Brain microvascular endothelial cell (primary cell): ENCODE results near the gene ANKHD1.
A peak's percentile ranks its signal among the peaks of the same experiment; 100 is the strongest.

ENCODE experiments used
- DNase-seq: peaks from one replicate; pipeline ENCODE4 v3.0.0-alpha.2; 2020
- H3K27ac ChIP-seq: fragments of 250-450 bp; sonication (Bioruptor Pico); 2 replicates; pipeline ENCODE4 v1.5.1; 2020; ENCODE audit warnings: mild to moderate bottlenecking, moderate library complexity
- H3K27me3 ChIP-seq: fragments of 250-450 bp; sonication (Bioruptor Pico); replicated peaks from 2 replicates; pipeline ENCODE4 v1.5.1; 2020; ENCODE audit warnings: mild to moderate bottlenecking
- H3K36me3 ChIP-seq: fragments of 250-450 bp; sonication (Bioruptor Pico); replicated peaks from 2 replicates; pipeline ENCODE4 v1.5.1; 2020; ENCODE audit warnings: mild to moderate bottlenecking
- H3K4me3 ChIP-seq: 2 replicates; pipeline ENCODE4 v1.5.1; 2011; ENCODE audit warnings: low read depth, mild to moderate bottlenecking, control low read depth, low read length, moderate library complexity
- in situ Hi-C: cut with HindIII; loops from 2 replicates; pipeline ENCODE4 v1.10.0; 2017; ENCODE audit warnings: low sequenced_read_pairs, low pct_ligation_motif_present
- TF ChIP-seq, protein P1 (sequence below): IDR thresholded peaks from 2 replicates; pipeline ENCODE4 v1.5.1; 2011; ENCODE audit warnings: low read depth, mild to moderate bottlenecking, moderate library complexity, low read length, control low read depth, inconsistent platforms; ENCODE audit errors: missing control alignments

The ANKHD1 gene

DNA sequence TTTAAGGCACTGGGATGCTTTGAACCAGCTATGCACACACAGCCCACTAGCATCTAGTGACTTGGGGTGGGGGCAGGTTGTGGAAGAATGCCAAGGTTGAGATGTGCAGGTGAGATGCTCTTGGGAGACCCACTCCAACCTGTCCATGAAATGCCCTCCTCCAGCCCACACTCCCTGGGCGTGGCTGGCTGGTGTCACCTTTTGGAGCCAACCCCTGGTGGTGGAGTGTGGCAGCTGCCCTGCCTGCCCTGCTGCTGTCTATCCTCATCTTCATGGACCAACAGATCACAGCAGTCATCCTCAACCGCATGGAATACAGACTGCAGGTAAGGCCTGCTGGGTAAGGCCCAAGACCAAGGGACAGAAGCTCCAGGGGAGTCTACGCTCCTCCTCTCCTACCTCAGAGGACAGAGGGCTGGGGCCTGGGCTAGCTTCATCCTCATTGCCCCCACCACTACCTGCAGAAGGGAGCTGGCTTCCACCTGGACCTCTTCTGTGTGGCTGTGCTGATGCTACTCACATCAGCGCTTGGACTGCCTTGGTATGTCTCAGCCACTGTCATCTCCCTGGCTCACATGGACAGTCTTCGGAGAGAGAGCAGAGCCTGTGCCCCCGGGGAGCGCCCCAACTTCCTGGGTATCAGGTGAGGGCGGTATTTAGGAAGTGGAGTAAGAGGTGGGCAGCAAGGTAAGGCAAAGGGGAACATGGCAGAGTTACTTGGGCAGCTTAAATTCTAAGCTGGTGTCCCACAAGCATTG is 34.2 kb upstream of the ANKHD1 start:
- Histone ChIP-seq H3K27ac (no peak overlapping the region), H3K4me3 (no peak overlapping the region), H3K27me3 (no peaks in the 10 kb centered on the region), H3K36me3 (no peaks in the 10 kb centered on the region)
- in situ Hi-C loops, result no loop called here
- TF ChIP-seq, protein P1, sequence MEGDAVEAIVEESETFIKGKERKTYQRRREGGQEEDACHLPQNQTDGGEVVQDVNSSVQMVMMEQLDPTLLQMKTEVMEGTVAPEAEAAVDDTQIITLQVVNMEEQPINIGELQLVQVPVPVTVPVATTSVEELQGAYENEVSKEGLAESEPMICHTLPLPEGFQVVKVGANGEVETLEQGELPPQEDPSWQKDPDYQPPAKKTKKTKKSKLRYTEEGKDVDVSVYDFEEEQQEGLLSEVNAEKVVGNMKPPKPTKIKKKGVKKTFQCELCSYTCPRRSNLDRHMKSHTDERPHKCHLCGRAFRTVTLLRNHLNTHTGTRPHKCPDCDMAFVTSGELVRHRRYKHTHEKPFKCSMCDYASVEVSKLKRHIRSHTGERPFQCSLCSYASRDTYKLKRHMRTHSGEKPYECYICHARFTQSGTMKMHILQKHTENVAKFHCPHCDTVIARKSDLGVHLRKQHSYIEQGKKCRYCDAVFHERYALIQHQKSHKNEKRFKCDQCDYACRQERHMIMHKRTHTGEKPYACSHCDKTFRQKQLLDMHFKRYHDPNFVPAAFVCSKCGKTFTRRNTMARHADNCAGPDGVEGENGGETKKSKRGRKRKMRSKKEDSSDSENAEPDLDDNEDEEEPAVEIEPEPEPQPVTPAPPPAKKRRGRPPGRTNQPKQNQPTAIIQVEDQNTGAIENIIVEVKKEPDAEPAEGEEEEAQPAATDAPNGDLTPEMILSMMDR, result no peak
- no peak for DNase-seq

DNA sequence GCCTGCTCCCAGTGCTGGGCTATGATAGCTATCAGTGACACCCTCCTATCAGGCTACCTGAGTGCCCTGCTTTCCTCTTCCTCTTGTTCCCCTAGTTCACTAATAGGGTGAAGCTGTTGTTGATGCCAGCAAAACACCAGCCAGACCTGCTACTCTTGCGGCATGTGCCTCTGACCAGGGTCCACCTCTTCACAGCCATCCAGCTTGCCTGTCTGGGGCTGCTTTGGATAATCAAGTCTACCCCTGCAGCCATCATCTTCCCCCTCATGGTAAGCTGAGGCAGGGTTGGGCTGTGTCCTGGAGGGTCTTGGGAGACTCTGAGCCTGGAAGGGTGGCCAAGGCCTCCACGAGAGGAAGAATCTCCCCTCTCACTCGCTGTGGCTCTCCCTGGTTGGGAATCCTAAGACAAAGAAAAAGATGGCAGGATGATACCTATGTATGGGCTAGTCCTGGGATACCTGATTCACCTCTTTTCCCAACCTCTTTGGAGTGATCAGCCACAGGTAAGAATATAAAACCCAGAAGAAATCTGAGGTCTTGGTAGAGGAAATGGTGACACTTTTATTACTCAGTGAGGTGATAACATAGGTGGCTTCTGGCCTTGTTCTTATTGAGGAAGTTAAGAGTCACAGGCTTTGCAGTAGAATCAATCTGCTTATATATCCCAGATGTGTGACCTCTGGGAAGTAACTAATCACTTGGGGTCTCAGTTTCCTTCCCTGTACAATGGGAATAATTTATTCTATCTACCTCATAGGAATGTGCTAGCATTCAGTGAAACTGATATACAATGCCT is 30.1 kb upstream of the ANKHD1 start:
- Histone ChIP-seq H3K4me3 (no peak overlapping the region), H3K36me3 (no peaks in the 10 kb centered on the region), H3K27me3 (no peaks in the 10 kb centered on the region), H3K27ac (no peak overlapping the region)
- in situ Hi-C loops, result no loop called here
- TF ChIP-seq, protein P1, result no peak
- DNase-seq, result no peak

DNA sequence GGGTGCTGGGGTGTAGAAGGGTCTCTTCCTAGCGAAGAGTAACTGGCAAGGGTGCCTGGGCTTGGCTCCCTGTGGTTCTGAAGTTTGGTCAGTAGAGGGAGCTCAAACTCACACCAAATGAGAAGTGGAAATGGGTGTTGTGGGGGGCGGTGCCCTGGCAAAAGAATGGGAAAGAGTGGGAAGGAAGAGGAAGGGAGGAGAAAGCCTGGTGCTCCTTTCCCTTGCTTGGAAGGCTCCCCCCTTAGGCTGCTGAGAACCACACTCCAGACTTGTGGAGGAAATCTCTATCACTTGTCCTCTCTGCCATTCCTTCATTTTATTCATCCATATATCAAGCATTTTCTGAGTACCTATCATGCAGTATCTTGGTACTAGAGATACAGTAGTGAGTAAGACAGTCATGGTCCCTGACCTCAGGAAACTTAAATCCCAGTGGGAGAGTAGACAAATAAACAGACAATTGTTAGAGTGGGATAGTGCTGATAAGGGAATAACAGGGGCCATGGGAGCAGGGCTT is 28.6 kb upstream of the ANKHD1 start:
- TF ChIP-seq, protein P1, result peak; percentile 91
- H3K27me3 ChIP-seq, result no peaks in the 10 kb centered on the region
- in situ Hi-C loops, result no loop called here
- H3K36me3 ChIP-seq, result no peaks in the 10 kb centered on the region
- no peak overlapping the region for H3K27ac ChIP-seq
- DNase-seq, result peak; percentile 58
- H3K4me3 ChIP-seq, result no peak overlapping the region

DNA sequence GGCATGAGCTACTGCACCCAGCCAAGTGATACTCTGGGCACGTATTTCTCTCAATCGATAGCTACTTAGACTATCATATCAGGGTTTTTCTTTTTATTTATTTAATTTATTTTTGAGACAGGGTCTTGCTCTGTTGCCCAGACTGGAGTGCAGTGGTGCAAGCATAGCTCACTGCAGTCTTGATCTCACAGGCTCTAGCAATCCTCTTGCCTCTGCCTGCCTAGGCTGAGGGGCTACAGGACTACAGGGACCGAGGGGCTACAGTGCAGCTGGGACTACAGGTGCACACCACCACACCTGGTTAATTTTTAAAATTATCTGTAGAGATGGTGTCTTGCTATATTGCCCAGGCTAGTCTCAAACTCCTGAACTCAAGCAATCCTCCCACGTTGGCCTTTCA is 20.3 kb upstream of the ANKHD1 start:
- TF ChIP-seq, protein P1, result no peak
- H3K27me3 ChIP-seq, result no peaks in the 10 kb centered on the region
- in situ Hi-C loops, result no loop called here
- no peak overlapping the region for H3K4me3 ChIP-seq
- H3K36me3 ChIP-seq, result no peaks in the 10 kb centered on the region
- H3K27ac ChIP-seq, result no peak overlapping the region
- no peak for DNase-seq

DNA sequence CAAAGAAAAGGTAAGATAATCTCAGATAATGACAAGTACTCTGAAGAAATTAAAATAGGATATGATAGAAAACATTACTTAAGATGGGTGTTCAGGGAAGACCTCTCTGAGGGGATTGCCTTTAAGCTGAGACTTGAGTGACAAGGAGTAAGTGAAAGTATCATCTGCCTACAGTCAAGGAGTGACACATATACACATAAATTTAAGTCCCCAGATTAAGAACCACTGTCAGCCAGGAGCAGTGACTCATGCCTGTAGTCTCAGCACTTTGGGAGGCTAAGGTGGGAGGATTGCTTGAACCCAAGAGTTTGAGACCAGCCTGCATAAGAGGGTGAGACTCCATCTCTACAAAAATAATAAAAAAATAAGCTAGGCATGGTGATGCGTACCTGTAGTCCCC is 19.7 kb upstream of the ANKHD1 start:
- in situ Hi-C loops, result no loop called here

More for the DNA sequence above, 19.7 kb upstream of the ANKHD1 start:
- DNase-seq, result no peak
- Histone ChIP-seq H3K4me3 (no peak overlapping the region), H3K27ac (no peak overlapping the region), H3K27me3 (no peaks in the 10 kb centered on the region), H3K36me3 (no peaks in the 10 kb centered on the region)
- TF ChIP-seq, protein P1, result no peak
